HG03280 (cell line): ENCODE data around the gene ITGA3.

Source experiments
- ATAC-seq: cut with Tn5 transposase; IDR thresholded peaks from one replicate; pipeline ENCODE4 v1.9.1; 2021; ENCODE audit warnings: mild to moderate bottlenecking, moderate library complexity; ENCODE audit not compliant: unreplicated experiment

Gene ITGA3

DNA sequence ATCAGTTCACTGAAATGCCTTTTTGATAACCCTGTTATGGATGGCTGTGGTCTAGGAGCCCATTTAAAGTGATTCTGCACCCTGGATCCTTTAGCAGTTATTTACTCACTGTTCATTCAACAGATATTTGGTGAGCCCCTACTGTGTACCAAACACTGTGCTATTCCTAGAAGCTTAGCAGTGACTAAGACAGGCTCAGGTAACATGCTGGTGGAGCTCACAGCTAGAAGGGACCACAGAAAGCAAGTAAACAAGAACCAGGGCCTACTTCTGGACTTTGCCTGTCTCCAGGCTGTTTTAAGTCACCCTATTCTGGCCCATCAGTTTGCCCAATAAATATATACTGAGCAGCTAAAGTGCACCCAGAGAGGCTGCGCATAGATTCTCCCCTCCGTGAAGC, 11.1 kb downstream of the ITGA3 start:
- ATAC-seq: no peak

DNA sequence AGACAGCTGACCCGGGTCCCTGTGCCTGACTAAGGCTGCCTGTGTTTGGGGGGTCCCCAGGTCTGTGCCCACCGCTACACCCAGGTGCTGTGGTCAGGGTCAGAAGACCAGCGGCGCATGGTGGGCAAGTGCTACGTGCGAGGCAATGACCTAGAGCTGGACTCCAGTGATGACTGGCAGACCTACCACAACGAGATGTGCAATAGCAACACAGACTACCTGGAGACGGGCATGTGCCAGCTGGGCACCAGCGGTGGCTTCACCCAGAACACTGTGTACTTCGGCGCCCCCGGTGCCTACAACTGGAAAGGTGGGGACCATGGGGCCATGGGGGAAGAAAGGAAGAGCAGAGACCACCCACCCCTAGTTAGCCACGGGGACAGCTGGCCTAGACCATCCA, 12.1 kb downstream of the ITGA3 start:
- ATAC-seq: no peak

DNA sequence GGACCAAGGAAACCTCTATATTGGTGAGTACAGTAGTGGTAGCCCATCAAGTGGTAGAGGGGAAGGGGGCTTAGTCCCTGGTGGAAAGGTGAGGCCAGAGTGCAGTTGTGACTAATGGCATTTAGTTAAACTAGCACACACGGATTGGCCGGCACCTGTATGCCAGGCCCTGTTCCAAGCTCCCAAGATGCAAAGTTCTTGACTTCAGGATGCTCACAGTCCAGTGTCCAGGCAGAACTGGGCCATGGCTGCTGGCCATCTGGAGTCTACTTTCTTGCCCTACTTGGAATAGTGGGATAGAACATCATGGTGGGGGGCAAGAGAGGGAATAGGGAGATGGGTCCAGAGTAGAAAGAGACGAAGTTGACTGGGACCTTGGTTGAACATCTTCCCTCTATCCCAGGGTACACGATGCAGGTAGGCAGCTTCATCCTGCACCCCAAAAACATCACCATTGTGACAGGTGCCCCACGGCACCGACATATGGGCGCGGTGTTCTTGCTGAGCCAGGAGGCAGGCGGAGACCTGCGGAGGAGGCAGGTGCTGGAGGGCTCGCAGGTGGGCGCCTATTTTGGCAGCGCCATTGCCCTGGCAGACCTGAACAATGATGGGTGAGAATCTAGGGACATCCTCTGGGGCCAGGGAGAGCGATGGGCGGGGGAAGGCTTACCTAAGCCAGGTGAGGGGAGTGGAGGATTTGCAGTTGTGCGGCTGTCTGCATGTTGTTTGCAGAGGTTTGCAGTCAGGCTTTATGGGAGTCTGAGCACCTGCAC, 15.2 kb downstream of the ITGA3 start:
- ATAC-seq: no peak

DNA sequence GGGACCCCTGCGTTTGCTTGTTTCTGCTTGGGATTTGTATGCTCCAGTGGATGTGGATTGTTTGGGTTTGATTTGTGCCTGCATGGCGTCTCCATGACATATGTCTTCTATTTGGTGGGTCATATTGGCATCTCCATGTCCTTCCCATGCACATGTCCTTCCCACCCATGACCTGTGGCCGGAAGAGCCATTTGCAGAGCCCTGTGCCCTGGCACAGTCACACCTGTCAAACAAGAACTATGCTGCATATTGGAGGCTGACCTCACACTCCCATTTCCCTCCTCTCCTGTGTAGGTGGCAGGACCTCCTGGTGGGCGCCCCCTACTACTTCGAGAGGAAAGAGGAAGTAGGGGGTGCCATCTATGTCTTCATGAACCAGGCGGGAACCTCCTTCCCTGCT, 15.8 kb downstream of the ITGA3 start:
- ATAC-seq: no peak

DNA sequence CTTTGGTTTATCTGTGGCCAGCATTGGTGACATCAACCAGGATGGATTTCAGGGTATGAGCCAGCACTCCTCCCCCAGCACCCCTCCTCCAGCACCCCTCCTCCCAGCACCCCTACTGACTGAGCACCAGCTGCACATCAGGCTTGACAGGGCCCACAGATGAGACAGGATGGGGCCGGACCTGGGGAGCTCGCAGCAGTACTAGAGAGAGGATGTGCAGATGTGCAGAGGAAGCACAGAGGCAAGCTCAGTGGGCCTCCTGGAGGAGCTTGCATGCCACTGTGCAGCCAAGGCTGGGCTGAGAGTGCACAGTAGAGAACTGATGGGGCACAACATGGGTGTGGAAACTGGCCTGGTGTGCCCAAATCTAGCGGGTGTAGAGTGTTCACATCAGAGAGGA, 16.2 kb downstream of the ITGA3 start:
- ATAC-seq: no peak

DNA sequence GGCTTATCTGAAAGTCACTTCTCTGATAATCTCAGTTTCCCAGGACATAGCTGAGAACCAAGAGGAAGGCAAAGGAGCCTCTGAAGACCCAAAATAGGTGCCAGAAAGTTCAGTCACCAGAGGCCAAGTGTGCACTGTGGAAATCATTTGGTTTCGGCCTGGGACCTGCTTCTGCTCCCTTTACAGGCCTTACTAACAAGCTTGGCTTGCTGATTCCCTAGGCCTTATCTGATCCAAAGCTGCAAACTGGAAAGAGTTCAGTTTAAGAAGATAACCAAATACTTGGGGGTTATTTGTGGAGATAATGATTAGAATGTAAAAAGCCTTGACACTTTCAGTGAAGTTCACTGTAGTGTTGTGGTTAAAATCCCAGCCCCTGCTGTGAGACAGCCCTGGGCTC, 17.0 kb downstream of the ITGA3 start:
- ATAC-seq: no peak

DNA sequence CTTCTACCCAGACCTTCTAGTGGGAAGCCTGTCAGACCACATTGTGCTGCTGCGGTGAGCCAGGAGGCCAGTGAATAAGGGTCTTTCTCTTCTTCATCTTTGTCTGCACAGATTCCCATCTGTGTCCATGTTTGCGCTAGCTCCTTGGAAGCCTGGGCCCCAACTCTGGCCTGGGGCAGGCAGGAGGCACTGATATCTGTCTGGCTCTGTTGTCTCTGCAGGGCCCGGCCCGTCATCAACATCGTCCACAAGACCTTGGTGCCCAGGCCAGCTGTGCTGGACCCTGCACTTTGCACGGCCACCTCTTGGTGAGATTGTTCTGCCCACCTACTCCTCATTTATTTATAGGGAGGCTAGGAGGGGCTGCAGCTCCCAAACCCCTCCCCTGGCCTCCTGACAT, 18.3 kb downstream of the ITGA3 start:
- ATAC-seq: no peak

DNA sequence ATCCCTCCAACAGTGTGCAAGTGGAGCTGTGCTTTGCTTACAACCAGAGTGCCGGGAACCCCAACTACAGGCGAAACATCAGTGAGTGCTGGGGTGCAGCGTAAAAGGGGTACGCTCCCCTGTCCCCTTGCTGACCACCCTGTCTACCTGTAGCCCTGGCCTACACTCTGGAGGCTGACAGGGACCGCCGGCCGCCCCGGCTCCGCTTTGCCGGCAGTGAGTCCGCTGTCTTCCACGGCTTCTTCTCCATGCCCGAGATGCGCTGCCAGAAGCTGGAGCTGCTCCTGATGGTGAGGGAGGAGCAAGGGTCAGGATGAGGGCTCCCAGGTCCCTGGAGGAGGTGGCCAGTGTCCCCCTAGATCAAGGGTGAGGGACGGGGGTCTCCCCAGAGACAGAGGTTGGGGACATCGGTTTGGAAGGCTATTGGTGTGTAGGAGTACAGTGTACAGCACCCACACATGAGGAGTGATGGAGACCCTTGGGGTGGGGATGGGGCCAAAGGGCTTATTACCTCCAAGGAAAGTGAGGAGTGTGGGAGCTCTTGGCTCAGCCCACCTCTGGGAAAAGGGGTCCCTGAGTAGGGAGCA, 19.6 kb downstream of the ITGA3 start:
- ATAC-seq: no peak

DNA sequence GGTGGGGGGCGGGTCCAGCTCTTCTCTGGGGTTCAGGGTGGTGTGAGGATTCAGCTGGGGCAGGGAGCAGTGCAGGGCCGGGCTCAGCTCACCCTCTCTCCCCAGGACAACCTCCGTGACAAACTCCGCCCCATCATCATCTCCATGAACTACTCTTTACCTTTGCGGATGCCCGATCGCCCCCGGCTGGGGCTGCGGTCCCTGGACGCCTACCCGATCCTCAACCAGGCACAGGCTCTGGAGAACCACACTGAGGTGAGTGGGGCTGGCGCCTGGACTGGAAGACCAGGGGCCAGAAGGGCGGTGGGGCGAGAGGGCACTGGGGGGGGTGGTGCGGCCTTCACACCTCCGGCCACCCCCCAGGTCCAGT, 20.3 kb downstream of the ITGA3 start:
- no peak for ATAC-seq

DNA sequence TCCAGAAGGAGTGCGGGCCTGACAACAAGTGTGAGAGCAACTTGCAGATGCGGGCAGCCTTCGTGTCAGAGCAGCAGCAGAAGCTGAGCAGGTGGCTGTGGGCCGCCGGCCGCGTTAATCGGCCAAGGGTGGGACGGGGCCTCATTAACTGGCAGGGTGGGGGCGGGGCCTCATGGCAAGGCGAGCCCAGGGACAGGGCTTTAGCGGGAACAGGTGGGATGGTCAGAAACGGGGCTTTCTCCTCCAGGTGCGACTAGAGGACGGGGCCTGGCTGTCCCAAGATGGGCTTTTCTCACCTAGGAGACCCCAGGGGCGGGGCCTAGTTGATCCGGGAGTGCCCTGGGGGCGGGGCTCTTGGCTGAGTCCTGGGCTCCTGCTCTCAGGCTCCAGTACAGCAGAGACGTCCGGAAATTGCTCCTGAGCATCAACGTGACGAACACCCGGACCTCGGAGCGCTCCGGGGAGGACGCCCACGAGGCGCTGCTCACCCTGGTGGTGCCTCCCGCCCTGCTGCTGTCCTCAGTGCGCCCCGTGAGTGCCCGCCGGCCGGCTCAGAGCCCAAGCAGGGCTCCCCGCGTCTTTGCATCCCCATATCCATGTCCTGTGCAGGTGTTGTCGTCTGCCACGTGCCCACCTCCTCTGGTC, 20.8 kb downstream of the ITGA3 start:
- ATAC-seq: no peak

DNA sequence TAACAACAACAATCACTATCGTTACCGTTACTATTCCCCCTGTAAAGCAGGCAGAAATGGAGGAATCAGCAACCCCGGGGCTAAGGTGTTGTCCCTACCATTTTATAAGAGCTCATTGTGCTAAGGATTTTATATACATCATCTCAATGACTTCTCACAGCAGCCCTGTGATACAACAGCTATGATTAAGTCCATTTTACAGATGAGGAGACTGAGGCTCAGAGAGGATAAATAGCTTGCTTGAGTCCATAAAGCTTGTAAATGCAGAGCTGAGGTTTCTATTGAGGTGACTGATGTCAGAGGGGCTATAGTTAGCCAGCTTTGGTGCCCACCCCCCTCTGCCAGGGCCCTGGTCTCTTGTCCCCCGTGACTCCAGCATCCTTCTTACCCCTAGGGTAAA, 22.5 kb downstream of the ITGA3 start:
- no peak for ATAC-seq

DNA sequence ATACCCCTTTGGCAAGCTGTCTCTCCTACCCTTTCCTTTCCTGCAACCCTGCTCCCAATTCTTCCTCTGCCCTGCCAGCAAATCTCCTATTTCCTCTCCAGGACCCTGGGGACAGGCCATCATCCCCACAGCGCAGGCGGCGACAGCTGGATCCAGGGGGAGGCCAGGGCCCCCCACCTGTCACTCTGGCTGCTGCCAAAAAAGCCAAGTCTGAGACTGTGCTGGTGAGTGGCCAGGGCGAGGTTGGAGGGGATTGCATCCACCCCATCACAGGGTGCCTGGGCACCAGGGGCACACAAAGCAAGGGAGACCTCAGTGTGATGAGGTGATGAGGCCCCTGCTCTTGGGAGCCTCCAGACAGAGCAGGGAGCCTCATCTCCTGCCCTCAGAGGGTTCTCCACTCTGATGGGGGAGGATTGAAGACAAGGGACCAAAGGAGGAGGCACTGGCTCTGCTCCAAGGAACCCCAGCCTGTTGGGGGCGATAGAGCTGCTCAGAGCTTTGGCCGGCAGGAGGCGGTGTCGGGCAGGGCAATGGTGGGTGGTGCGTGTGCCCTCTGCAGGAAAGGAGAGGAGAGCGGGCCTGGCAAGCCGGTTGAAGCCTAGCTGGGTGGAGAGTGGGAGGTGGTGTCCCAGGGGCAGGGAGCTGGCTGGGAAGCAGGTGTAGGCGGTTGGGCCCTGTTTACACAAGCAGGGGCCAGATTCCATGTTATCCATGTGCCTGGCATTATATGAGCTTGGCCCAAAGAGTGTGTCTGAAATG, 23.6 kb downstream of the ITGA3 start:
- ATAC-seq: no peak

DNA sequence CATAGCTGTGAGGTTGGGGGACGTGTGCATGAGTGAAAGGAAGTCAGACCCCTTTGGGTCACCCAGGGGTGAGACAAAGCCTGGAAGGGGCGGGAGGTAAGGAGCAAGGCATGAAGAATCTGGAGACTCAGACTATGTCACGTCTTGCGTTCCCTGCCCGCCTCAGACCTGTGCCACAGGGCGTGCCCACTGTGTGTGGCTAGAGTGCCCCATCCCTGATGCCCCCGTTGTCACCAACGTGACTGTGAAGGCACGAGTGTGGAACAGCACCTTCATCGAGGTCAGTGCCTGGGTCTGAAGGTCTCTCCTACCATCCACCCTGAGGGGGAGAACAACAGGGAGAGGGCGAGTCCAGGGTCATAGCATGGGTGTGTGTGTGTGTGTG, 24.2 kb downstream of the ITGA3 start:
- no peak for ATAC-seq

DNA sequence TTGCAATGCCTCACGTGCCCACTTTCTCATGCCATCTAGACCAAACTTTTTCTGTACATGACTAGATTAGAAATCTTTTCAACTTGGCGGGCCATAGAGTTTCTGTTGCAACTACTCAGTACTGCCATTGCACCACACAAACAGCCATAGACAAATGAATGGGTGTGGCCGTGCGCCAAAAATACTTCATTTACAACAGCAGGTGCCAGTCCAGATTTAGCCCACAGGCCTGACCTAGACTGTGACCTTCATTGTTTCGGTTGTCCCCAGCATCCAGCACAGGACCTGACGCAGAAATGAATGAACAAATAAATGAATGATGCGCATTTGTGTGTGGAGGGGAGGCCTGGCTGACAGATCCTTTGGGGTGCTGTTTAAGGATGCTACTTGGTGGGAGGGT, 24.9 kb downstream of the ITGA3 start:
- peak; percentile 70 for ATAC-seq

DNA sequence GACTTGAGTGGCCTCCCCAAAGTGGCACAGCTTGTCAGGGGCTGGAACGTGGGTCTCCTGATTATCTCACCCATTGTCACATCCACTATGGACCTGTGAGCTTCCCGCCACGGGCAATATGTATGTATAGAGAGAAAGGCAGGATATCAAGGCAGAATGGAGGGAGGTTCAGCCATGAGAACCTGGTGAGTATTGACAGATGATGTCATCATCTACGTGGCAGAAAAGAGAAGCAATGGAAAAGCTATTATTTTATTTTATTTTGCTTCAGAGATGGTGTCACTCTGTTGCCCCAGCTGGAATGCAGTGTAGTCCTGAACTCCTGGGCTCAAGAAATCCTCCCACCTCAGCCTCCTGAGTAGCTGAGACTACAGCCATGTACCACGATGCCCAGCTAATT, 25.8 kb downstream of the ITGA3 start:
- ATAC-seq: no peak

DNA sequence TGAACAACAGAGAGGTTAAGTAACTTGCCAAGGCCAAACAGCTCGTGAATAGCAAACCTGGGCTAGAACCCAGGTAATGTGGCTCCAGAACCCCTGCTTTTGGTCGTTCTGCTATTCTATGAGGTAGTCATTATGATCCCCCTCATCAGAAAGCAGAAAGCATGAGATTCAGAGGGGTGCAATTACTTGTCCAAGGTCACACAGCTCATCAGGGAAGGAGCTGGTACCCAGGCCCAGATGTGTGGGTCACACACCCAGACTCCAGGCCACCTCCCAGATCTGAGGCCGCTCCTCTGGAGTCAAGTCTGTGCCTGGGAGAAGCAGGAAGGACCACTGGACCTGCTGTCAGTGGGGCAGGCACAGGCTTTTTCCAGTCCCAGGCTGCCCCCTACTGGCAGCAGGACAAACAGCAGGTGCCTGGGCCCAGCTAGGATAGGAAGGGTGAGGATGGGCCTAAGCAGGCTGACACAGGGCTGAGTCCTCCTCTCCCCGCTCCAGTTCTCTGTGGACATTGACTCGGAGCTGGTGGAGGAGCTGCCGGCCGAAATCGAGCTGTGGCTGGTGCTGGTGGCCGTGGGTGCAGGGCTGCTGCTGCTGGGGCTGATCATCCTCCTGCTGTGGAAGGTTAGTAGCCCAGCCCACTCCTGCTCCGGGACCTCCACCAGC, 31.5 kb downstream of the ITGA3 start:
- peak; percentile 88 for ATAC-seq

DNA sequence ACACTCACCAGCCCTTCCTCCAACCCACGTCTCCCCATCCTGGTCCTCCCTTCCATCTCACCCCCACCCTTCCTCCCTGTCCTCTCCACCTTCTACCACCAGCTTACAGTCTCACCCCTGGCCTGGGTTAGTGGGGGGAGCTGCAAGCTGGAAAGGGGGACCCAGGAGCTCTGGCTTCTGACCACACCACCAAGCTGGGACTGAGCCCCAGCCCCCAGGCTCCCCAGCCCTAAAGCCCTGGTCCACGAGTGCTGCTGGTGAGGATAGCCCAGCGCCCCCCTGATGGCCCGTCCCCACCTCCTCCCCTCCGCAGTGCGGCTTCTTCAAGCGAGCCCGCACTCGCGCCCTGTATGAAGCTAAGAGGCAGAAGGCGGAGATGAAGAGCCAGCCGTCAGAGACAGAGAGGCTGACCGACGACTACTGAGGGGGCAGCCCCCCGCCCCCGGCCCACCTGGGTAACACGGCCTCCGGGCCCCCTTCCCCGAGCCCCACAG, 32.0 kb downstream of the ITGA3 start:
- ATAC-seq: no peak

DNA sequence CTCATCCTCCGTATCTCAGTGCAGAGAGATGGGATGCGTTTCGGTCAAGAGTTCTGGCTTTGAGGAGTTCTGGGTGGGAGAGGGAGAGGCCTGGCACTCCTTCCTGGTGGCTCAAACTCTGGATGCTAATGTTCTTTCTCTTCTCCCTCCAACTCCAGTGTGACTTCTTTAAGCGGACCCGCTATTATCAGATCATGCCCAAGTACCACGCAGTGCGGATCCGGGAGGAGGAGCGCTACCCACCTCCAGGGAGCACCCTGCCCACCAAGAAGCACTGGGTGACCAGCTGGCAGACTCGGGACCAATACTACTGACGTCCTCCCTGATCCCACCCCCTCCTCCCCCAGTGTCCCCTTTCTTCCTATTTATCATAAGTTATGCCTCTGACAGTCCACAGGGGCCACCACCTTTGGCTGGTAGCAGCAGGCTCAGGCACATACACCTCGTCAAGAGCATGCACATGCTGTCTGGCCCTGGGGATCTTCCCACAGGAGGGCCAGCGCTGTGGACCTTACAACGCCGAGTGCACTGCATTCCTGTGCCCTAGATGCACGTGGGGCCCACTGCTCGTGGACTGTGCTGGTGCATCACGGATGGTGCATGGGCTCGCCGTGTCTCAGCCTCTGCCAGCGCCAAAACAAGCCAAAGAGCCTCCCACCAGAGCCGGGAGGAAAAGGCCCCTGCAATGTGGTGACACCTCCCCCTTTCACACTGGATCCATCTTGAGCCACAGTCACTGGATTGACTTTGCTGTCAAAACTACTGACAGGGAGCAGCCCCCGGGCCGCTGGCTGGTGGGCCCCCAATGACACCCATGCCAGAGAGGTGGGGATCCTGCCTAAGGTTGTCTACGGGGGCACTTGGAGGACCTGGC, 33.3 kb downstream of the ITGA3 start:
- no peak for ATAC-seq

DNA sequence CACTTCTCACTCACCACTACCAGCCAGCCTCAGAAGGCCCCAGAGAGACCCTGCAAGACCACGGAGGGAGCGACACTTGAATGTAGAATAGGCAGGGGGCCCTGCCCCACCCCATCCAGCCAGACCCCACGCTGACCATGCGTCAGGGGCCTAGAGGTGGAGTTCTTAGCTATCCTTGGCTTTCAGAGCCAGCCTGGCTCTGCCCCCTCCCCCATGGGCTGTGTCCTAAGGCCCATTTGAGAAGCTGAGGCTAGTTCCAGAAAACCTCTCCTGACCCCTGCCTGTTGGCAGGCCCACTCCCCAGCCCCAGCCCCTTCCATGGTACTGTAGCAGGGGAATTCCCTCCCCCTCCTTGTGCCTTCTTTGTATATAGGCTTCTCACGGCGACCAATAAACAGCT, 34.2 kb downstream of the ITGA3 start:
- no peak for ATAC-seq
